NT2/D1 (cell line): Measurements from ENCODE around the gene TLE4.

Experiments
- DNase-seq: peaks from one replicate; pipeline ENCODE4 v3.0.0-alpha.2; 2011; ENCODE audit warnings: low read depth, low spot score
- H3K27me3 ChIP-seq: 2 replicates; pipeline ENCODE4 v1.6.0; 2011; ENCODE audit warnings: mild to moderate bottlenecking; ENCODE audit not compliant: insufficient read length, insufficient read depth
- H3K36me3 ChIP-seq: 2 replicates; pipeline ENCODE4 v1.6.1; 2011; ENCODE audit warnings: mild to moderate bottlenecking, low read length, mixed read lengths; ENCODE audit not compliant: insufficient read depth, insufficient read length
- H3K4me1 ChIP-seq: 2 replicates; pipeline ENCODE4 v1.5.1; 2011; ENCODE audit not compliant: insufficient read depth, insufficient read length
- H3K4me3 ChIP-seq: 2 replicates; pipeline ENCODE4 v1.5.1; 2011; ENCODE audit warnings: low read depth; ENCODE audit not compliant: insufficient read length
- H3K9ac ChIP-seq: 2 replicates; pipeline ENCODE4 v1.6.0; 2011; ENCODE audit warnings: low read depth; ENCODE audit not compliant: insufficient read length
- H3K9me3 ChIP-seq: 2 replicates; pipeline ENCODE4 v1.5.1; 2011; ENCODE audit warnings: mild to moderate bottlenecking, low read length; ENCODE audit not compliant: insufficient read depth
- SUZ12 ChIP-seq: IDR thresholded peaks from 2 replicates; pipeline ENCODE4 v1.6.1; 2011; ENCODE audit not compliant: insufficient read length, insufficient read depth; ENCODE audit errors: extremely low read depth
- YY1 ChIP-seq: IDR thresholded peaks from 2 replicates; pipeline ENCODE4 v1.6.1; 2011; ENCODE audit not compliant: insufficient read length, insufficient read depth
- ZNF274 ChIP-seq: IDR thresholded peaks from 2 replicates; pipeline ENCODE4 v1.6.1; 2011; ENCODE audit warnings: mild to moderate bottlenecking, low read depth, low read length

TLE4 gene

DNA sequence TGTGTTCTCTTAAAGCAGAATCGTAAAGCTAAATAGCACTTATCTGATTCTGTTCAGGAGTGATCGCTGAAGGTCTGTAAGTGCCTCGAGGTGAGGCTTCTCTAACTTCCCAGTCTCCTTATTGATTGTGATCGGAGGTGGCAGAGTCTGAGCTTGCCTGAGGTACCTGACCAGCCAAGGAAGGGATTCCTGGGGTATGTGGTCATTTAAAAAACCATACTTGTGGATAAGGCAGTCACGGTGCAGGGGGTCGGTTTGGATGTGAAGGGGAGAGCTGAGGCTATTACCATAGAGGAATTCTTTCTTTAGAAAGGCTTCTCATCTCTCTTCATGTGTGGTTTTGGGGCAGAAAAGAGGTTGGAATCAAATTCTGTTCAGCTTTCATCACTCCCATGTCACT, 193.7 kb downstream of the TLE4 start:
- H3K27me3 ChIP-seq, result peaks cover 7% of the 10 kb centered on the region
- DNase-seq, result no peak

DNA sequence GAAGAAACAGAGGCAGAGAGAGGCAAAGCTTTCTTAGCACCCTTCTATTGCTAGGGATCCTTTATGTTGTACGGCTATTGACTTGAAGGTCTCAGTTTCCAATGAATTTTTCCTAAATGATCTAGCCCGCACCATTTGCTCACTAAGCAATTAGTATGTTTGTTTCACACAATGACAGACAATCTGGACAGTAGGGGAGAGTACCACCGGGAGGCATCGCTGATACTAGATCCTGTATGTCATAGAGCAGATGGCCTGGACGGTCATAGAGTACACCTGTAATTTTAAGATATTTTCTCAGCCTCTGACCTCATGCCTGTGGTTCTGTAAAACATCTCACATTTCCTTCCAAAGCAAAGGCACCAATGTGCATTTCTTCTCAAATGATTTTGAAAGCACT, 194.3 kb downstream of the TLE4 start:
- DNase-seq, result no peak
- Histone ChIP-seq H3K9ac (no peak overlapping the region), H3K27me3 (peaks cover 7% of the 10 kb centered on the region), H3K4me3 (no peak overlapping the region), H3K4me1 (peaks cover 3% of the 10 kb centered on the region), H3K36me3 (no peaks in the 10 kb centered on the region), H3K9me3 (no peaks in the 10 kb centered on the region)
- TF ChIP-seq YY1 (no peak), ZNF274 (no peak), SUZ12 (no peak)

More for the DNA sequence above, 193.7 kb downstream of the TLE4 start:
- no peak for TF ChIP-seq ZNF274
- TF ChIP-seq YY1, result no peak
- TF ChIP-seq SUZ12, result no peak
- H3K4me1 ChIP-seq, result peaks cover 3% of the 10 kb centered on the region
- no peaks in the 10 kb centered on the region for H3K9me3 ChIP-seq
- H3K36me3 ChIP-seq, result no peaks in the 10 kb centered on the region
- no peak overlapping the region for H3K9ac ChIP-seq
- H3K4me3 ChIP-seq, result no peak overlapping the region

DNA sequence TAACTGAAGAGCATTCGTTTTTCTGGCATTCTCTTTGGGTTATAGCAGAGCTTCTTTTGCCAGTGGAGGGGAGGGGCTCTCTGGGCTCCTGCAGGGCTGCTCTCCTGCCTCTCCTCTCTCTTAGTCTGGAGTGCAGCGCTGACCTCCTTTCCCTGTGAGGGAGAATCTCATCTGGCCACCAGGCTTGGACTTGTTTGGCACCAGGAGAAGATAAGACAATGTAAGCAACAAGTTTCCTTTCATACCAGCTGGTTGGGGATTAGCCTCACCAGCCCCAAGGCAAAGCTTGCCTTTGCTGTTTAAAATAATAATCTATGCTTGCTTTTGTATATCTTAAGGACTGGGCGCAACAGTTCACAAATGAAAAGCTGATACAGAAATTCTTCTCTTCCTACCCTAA, 196.4 kb downstream of the TLE4 start:
- no peak overlapping the region for H3K4me3 ChIP-seq
- no peak overlapping the region for H3K9ac ChIP-seq
- no peaks in the 10 kb centered on the region for H3K36me3 ChIP-seq
- TF ChIP-seq YY1, result no peak
- TF ChIP-seq SUZ12, result no peak
- no peak for TF ChIP-seq ZNF274
- H3K27me3 ChIP-seq, result peaks cover 7% of the 10 kb centered on the region
- H3K4me1 ChIP-seq, result peaks cover 3% of the 10 kb centered on the region
- DNase-seq, result no peak
- H3K9me3 ChIP-seq, result no peaks in the 10 kb centered on the region

DNA sequence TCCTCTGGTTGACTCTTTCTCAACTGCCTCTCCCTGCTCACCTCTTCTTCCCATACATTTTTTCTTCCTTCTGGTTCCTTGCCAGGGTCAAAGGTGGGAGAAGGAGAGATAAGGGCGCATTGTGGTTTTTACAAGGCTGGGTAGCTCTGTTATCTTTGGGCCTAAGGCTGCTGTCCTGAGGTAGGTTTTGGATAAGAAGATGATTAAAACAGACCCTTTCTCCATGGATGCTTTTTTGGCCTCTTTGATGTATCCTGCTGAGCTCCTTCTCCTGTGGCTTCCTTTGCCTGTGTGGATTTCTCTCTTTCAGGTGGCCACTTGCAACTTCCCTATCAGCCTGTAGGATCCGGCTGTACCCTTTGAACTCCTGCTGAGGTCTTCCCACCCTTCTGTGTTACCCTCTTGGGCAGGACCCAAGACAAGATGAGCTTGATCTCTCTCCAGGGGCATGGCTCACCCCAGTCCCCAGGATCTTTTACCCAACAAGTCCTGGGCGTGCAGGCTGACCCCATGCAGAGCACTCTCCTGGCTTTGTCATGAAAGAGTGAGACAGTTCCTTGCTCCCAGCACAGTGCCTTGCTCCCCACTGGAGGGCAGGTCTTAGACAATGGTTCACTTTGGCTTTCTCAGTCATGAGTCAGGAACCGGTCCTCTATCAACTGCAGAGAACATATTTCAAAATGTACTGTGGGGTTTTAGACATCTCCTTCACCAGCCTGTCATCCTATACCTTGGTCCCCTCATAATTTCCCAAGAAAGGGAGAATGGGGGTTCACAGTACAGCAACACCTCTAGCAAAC, 197.9 kb downstream of the TLE4 start:
- no peaks in the 10 kb centered on the region for H3K36me3 ChIP-seq
- peaks cover 7% of the 10 kb centered on the region for H3K27me3 ChIP-seq
- no peak overlapping the region for H3K4me3 ChIP-seq
- H3K9me3 ChIP-seq, result no peaks in the 10 kb centered on the region
- no peak overlapping the region for H3K9ac ChIP-seq
- no peak for DNase-seq
- no peaks in the 10 kb centered on the region for H3K4me1 ChIP-seq
- TF ChIP-seq SUZ12 (no peak), ZNF274 (no peak), YY1 (no peak)

DNA sequence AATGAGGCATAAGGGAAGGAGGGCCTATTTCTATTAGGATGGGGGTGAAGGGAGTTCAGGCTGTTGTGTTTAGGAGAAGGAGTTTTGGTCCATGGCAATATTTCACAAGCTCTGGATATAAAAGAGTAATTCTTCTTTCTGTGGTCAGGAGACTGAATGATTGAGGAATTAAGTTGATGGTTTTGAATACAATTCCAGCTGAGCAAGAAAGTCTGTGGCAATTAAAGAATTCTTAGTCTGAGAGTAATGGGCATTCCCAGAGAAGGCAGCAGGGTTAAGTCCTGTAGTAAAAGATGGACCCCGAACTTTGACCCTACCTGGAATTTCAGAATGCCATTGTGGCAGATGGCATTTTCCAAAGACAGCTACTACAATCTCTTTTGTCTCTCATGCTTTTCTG, 202.6 kb downstream of the TLE4 start:
- no peak for DNase-seq
- TF ChIP-seq ZNF274 (no peak), SUZ12 (no peak), YY1 (no peak)
- H3K9me3 ChIP-seq, result no peaks in the 10 kb centered on the region
- H3K27me3 ChIP-seq, result no peaks in the 10 kb centered on the region
- H3K4me3 ChIP-seq, result no peak overlapping the region
- H3K9ac ChIP-seq, result no peak overlapping the region
- H3K36me3 ChIP-seq, result no peaks in the 10 kb centered on the region
- no peaks in the 10 kb centered on the region for H3K4me1 ChIP-seq
